Activated T-cell treated with anti-CD3 and anti-CD28 coated beads for 24 hours (primary cell): ENCODE results near the gene KLHDC7A.
"Not testable (repeated sequence)": the region's sequence is repeated elsewhere in the genome, so short reads cannot be mapped to it uniquely, and the experiment has no call there.

Experiments
- DNase-seq: peaks from one replicate; pipeline ENCODE4 v3.0.0-alpha.2; 2020; ENCODE audit warnings: low read depth

The KLHDC7A gene

GRCh38 chr1:18480315-18481189, at the start of gene KLHDC7A:
Gene KLHDC7A, plus strand, starts transcription at chr1:18480930. Its CDS starts 52 bp downstream, at chr1:18480982.
- no peak for DNase-seq

- no peak for DNase-seq
Observed at GRCh38 chr1:18434041-18434440, 46.7 kb upstream of the KLHDC7A start.

GRCh38 chr1:18440385-18441226, 40.1 kb upstream of the KLHDC7A start:
- DNase-seq: no peak

- DNase-seq: no peak
Observed at GRCh38 chr1:18443587-18444520, 36.9 kb upstream of the KLHDC7A start.

- DNase-seq: no peak
Observed at GRCh38 chr1:18444563-18444962, 36.2 kb upstream of the KLHDC7A start.

GRCh38 chr1:18446751-18447150, 34.0 kb upstream of the KLHDC7A start:
- DNase-seq: no peak

GRCh38 chr1:18447509-18448220, 33.1 kb upstream of the KLHDC7A start:
- no peak for DNase-seq

GRCh38 chr1:18448889-18449288, 31.8 kb upstream of the KLHDC7A start:
- DNase-seq: no peak

- DNase-seq: no peak
Observed at GRCh38 chr1:18452550-18452949, 28.2 kb upstream of the KLHDC7A start.

GRCh38 chr1:18458133-18459092, 22.3 kb upstream of the KLHDC7A start:
- no peak for DNase-seq

GRCh38 chr1:18461656-18462055, 19.1 kb upstream of the KLHDC7A start:
- DNase-seq: no peak

- DNase-seq: not testable (repeated sequence)
Observed at GRCh38 chr1:18462517-18462916, 18.2 kb upstream of the KLHDC7A start.

GRCh38 chr1:18463063-18463462, 17.7 kb upstream of the KLHDC7A start:
- DNase-seq: no peak

GRCh38 chr1:18463984-18464664, 16.6 kb upstream of the KLHDC7A start:
- no peak for DNase-seq

- DNase-seq: no peak
Observed at GRCh38 chr1:18464665-18465050, 16.1 kb upstream of the KLHDC7A start.

GRCh38 chr1:18466676-18467075, 14.1 kb upstream of the KLHDC7A start:
- no peak for DNase-seq

GRCh38 chr1:18468570-18468969, 12.2 kb upstream of the KLHDC7A start:
- no peak for DNase-seq

- DNase-seq: no peak
Observed at GRCh38 chr1:18469514-18469913, 11.2 kb upstream of the KLHDC7A start.

- no peak for DNase-seq
Observed at GRCh38 chr1:18470671-18471355, 9.9 kb upstream of the KLHDC7A start.
